ENCODE data around the gene ART1.

ART1 gene

DNA sequence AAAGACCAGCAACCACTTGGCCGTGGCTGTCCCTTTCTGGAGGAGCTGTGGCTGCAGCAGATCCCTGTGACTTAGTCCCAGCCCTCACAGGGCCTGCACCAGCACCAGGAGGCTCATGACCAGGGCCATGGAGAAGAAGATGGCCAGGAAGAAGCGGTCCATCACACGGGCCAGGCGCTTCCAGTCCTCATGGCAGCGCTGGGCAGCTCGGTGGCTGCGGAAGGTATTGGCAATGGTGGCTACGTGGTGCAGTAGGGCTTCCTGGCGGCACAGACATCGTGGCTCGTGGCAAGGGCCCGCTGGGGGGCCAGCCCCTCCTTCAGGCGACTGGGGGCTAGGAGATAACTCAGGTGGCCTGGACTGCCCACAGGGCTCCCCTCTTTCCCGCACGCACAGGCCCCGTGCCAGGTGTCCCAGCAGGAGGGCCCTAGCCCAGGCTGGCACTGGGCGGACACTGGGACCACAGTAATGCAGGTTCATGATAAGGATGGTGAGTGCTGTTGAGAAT is 21.1 kb downstream of the ART1 start:
- no peak for DNase-seq

DNA sequence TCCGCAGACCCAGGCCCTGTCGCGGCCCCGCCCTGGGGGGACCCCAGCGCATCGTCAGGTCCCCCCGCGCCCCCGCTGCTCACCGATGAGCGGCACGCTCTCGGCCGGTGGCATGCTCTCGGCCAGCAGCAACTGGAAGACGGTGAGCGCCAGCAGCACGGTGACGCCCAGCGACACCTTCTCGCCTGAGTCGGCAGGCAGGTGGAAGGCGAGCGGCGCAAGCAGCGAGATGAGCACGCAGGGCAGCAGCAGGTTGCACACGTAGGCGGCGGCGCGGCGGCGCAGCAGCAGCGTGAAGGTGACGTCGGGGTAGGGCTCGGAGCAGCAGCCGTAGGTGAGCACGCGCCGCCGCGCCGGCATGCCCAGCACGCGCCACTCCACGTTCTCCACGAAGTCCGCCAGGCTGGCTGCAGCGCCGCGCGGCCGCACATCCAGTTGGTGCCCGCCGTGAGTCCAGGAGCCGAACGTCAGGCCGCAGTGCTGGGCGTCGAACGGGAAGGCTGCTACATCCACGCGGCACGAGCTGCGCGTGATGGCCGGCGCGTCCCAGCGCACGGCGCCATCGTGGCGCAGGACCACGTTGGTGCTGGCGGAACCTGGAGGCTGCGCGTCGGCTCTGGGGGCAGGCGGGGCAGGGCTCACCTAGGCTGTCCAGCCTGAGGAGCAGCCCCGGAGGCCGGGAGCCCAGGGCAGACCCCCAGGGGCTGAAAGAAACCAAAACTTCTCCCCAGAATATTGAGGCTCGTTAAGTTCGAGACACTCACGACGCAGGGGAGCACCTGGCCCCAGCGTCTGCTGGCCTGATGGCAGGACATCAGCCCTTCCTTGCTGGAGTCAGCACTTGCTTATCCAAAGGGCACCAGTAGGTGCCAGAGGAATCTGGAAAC is 22.5 kb downstream of the ART1 start:
- DNase-seq, result no peak

DNA sequence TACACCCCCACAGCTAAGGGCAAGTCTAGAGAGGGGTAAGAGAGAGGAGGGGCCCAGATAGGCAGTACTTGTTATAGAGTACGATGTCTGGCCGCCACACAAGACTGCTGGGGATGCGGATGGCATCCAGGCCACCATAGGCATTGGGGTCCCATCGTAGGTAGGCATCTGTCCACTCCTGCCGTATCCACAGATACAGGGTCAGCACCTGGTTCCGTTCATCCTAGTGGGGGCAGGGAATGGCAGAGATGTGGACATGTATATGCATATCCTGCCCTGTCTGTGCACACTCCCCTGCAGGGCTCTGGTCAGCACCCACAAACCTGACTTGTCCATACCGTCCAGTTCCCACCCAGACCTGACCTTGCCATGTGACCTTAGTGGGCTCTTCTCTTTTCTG is 24.2 kb downstream of the ART1 start:
- no peak for DNase-seq

DNA sequence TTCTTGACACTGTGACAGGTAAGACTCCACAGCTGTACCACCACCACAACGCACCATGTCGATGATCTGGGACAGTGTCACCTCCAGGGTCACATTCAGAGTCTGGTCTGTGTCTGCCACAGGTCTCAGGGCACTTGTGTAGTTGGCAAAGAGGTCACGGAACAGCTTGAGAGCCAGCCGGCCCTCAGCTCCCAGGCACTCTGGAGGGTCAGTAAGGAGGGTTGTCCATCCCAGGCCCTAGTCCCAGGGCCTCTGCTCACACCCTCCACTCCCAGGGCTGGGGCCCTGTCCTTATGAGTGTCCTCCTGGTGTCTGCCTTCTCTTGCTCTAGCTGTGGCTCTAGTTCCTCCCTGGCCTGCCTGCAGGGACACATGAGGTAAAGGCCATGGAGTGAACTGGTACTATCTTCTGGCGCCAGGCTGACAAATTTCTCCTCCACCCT is 24.8 kb downstream of the ART1 start:
- DNase-seq, result no peak

DNA sequence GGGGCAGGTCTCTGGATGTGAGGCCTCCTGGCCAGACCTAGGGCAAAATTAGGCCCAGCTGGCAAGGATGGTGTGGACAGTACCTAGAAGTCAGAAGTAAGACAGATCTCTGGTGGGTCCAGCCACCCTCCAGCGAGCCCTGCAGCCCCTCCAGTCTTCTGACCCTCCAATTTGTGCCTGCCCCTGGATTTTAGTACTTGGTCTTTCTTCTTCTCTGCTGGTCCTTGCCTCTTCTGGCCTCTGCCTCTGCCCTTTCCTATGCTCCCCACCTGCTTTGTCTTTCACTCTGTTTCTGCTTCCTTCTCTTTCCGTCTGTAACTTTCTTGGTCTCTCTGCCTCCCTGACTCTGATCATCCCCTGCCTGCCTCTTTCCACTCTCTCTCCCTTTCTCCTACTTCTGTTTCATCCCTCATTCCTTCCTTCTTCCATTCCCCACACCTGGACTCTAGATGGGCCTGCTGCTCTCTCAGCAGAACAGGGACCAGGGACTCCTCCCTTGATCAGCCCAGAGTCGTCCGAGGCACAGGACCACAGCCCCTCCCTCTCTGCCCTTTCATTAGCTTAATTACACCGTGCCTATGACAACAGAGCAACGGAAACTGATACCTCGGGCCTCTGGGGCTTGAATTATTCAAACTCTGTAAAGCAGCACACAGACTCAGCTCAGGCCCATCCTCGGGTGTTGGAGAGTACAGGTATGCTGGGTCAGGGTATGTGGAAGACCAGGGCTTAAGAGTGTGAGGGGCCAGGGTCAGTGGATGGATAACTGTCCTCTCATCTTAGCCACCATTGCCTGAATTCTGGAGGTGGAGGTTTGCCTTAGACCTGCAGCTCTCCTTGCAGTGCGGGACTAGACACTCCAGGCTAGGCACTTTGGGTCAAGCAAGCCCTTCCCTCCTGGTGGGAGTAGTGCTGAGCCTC is 26.7 kb downstream of the ART1 start, which contains the start of gene CHRNA10:
TSS of gene CHRNA10 (minus strand) at position 51 of the 921 bp plus-strand sequence. CDS start 72 bp downstream, outside the sequence.
- no peak for DNase-seq

DNA sequence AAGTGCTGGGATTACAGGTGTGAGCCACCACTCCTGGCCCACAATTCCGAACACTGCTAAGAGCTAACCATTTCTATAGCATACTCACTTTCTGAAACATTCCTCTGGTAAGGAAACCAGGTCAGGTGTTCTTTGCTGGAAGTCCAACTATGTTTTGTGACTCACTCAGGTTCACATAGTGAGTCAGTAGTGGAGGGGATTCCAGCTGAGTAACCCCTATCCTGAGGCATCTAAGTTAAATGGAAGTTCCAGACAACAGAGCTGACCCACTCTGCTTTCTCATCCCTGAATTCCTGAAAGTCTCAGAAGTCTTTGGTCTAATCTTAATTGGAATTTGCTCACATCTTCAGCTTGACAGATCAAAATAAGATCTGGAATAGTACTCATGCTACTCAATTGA is 29.3 kb downstream of the ART1 start:
- DNase-seq, result no peak

DNA sequence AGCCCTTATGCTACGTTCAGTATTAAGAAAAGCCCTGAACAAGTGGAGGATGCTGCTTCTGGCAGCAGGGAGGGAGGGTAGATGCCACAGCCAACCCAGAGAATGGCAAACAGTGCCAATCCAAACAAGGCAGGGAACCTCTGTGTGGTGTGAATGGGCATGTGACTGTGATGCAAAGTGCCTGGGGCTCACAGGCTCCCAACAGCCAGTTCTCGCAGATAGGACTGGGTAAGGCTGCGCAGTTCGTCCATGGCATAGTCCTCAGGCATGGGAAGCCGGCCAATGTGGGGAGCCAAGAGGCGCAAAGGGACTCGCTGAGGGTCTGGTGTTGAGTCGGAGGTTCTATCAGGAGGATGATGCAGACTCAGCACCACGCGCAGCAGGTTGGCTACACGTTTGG is 31.0 kb downstream of the ART1 start:
- DNase-seq, result no peak

DNA sequence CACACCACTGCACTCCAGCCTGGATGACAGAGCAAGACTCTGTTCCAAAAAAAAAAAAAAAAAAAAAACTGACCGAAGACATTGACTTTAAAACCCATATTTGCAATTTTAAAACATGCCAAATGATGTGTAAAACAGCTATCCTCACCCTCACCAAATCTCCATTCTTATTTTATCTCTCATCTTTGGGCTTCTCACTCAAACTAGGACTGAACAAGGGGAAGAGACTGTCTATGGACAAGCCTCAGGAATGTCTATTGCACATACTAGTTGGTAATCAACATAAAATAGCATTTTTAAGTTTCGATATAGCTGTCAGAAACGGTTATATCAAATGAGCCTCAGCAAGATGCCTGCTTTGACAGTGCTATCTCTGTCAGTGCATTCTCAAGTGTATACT is 34.1 kb downstream of the ART1 start:
- no peak for DNase-seq

DNA sequence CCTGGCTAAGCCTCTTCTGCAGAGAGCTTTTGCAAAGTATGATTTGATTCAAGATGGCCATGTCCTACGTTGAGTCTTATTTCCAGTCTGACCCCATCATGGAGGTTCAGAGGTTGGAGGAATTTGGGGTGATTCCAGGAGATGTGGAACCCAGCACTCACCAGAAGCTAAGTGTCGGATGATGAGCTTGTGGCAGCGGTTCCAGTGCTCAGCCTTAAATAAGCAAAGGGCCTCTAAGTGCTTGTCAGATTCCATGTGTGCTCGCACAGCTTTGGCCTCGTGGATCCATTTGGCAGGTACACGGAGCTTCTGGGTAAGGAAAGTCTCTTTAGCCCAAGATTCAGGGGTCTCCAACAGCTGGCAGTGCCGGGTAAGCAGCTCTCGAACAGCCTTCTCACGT is 38.1 kb downstream of the ART1 start:
- no peak for DNase-seq

DNA sequence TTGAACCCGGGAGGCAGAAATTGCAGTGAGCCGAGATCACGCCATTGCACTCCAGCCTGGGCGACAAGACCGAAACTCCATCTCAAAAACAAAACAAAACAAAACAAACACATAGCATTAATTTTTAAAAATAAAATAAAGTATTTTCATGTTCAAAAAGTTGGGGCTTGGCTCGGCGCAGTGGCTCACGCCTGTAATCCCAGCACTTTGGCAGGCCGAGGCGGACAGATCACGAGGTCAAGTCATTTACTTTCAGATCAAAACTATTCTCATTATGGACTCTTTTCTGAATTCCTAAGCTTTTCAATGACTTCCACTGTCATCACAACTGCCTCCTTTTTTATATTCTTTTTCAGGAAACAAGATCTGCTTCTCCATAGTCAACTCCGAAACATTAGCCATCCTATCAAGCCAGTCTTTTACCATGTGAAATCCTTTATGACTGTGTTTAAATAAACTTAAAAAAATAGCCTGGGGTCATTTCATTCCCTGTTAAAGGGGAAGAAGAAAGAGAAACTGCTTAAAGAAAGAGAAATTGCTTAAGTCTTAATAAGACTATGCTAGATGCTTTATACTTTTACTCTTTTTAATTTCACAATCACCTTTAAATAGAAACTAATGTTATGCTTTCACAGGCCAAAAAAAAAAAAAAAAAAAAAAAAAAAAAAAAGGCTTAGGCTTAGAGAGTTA is 39.3 kb downstream of the ART1 start:
- no peak for DNase-seq

DNA sequence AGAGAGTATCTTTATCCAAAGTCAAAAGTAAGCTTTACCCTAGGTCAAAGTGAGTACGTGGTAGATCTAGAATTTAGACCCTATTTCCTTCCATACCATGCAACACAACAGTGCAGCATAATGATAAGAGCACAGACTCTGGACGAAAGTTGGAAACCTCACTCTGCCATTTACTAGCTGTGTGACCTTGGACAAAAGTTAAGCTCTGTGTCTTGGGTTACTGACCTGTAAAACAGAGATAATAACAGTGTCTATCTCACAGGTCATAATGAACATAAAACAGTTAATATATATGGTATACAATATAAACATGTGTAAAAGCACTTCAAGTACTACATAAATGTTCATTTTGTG is 39.9 kb downstream of the ART1 start:
- no peak for DNase-seq

DNA sequence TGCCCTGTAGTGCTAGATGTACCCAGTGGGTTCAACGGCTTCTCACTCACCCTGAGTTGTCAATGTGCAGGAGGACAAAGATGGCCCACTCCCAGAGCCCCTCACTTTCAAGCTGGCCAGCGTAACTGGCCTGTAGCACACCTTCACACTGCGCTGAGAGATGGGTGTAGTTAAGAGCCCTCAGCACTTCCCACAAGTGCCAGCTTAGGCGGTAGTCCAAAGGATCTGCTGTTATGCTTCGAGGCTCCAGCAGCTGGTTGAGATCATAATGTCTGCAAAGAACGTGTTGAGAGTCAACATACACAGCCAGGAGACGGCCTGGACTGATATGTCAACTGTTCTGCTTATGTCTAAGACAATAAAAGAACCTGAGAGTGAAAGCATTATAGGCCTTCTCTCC is 41.0 kb downstream of the ART1 start:
- no peak for DNase-seq

DNA sequence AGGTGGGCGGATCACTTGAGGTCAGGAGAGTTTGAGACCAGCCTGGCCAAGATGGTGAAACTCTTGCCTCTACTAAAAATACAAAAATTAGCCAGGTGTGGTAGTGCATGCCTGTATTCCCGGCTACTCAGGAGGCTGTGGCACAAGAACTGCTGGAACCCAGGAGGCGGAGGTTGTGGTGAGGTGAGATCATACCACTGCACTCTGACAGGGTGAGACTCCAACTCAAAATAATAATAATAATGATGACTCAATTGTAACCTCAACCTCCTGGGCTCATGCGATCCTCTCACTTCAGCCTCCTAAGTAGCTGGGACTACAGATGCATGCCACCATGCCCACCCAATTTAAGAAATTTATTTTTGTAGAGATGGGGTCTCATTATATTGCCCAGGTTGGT is 41.8 kb downstream of the ART1 start:
- DNase-seq, result no peak

DNA sequence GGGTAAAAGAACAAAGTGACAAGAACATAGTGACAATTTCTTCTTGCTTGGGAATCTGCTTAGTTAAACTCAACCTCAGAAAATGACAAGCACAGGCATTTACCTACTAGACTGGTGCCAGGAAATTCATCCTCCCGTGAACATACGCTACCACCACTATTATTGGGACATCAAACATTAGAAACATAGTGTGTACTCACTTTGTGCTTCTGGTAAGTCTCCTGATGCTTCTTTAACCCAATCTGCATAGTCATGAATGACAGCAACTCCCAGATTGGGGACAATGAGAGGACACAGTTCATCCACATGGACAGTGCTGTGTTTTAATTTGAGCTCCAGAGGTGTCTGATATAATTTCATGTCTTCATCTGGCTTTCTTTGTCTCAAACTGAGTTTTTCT is 55.5 kb downstream of the ART1 start:
- no peak for DNase-seq

DNA sequence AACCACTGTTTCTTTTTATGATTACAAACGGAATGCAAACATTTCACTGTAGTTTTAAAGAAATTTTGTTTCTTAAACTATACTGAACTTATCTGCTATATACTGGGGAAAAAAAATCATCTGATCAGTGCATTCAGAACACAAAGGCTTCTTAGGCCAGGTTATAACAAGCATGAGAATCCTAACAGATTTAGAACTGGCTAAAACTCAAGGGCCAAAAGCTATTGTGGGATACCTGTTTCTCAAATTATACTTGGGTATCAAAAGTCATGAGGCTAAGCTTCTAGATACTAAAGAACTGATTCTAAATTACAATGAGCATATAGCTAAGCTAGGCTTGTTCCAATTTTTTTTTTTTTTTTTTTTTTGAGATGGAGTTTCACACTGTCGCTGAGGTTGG is 56.0 kb downstream of the ART1 start:
- DNase-seq, result no peak

DNA sequence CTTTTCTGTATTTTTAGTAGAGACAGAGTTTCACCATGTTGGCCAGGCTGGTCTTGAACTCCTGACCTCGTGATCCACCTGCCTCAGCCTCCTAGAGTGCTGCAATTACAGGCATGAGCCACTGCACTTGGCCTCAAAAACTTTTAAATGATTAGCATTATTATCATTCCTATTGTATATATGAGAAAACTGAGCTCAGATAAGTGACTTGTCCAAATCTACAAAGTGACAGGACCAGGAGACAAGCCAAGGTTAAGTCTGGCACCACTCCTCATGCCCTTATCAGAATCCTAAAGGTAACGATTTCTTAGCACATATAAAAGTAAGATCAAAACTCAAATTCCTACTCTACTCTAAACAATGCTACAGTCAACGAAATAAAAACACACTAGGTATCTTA is 58.5 kb downstream of the ART1 start:
- no peak for DNase-seq

DNA sequence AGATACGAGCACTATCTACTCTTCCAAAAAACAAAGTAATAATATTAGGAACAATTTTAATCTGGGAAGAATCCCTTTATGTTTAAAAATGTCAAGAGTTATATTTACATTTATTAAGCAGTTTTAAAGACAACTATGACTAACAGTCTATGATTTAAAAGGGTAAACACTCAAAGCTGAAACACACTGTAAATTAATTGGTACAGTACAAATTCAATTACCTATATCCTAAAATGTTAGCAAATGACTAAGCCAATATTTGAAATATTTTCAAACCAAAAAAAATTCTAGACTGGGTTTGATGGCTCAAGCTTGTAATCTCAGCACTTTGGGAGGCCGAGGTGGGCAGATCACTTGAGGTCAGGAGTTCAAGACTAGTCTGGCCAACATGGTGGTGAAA is 62.2 kb downstream of the ART1 start:
- DNase-seq, result no peak

DNA sequence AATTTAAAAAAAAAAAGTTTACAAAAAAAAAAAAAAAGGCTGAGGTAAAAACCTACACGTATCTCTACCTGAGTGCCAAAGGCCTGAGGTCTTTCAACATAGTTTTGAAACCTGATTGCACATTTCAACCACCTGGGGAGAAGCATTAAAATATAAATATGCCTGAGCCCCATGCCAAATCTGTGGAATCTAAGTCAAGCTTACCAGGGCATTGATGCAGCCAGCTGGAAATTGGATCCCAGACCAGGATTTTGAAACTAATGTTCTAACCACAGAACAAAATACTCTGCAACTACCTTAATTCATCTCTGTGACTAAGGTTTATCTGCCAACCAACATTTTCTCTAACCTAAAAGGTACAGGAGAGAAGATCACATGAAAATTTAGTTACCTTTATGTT is 65.0 kb downstream of the ART1 start:
- DNase-seq, result no peak

DNA sequence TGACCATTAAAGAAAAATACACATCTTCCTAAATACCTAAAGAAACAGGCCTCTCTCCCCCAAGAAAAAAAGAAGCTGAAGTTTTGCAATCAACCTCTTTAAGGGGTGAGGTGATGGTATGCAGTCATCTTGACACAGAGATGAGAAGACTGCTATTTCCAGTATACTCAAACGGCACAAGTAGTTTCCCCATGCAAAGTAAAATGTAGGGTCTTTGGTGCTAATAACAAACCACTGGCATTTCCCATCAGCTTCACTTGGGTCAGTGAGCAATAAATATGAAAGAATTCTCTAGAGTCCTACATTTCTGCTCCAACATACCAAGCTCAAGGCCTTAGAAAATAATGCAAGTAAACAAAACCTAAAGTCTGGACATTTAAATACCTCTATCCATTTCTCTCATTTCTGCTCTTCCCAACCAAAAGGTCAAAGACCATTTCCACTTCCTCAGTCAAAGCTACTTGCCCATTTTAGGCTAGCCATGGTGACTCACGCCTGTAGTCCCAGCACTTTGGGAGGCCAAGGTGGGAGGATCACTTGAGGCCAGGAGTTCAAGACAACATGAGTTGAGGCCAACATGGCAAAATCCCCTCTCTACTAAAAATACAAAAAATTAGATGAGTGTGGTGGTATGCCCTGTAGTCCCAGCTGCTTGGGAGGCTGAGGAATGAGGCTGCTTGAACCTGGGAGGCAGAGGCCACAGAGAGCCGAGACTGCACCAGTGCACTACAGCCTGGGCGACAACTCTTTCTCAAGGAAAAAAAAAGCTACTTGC is 65.7 kb downstream of the ART1 start:
- no peak for DNase-seq

DNA sequence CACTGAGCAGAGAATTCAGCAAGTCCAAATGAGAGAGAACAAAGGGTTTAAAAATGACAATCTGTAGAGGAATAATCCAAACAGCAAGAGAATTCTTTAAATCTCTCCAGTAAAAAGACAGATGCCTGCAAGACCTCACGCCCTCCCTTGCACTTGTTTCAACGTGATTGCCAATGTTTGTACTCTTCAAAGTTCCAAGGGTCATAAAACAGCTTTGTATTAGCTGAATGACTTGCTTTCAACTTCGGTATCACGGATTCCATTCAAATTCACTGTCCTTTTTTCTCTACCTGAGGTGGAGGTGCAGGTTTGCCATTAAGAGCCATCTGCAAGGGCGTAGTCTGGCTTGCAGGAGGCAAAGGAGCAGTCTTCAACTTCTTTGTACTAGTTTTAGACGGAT is 67.3 kb downstream of the ART1 start:
- no peak for DNase-seq
